KMS-11 (cell line): Measurements from ENCODE around the gene KCTD16.

Experiments used
- H2AFZ ChIP-seq: fragments of 200-600 bp; sonication (generic); 2 replicates; pipeline ENCODE4 v1.6.1; 2016; ENCODE audit warnings: antibody characterized with exemption, mixed run types, low read depth
- H3K27ac ChIP-seq: fragments of 200-600 bp; sonication (generic); 2 replicates; pipeline ENCODE4 v1.6.1; 2016; ENCODE audit warnings: mild to moderate bottlenecking, mixed run types
- H3K27me3 ChIP-seq: fragments of 200-600 bp; sonication (generic); 2 replicates; pipeline ENCODE4 v1.6.1; 2017; ENCODE audit warnings: mild to moderate bottlenecking, low read depth, mixed run types, moderate library complexity; ENCODE audit not compliant: insufficient read depth
- H3K36me3 ChIP-seq: fragments of 200-600 bp; sonication (generic); 2 replicates; pipeline ENCODE4 v1.6.1; 2017; ENCODE audit warnings: mild to moderate bottlenecking, mixed run types; ENCODE audit not compliant: insufficient read depth
- H3K4me1 ChIP-seq: fragments of 200-600 bp; sonication (generic); 2 replicates; pipeline ENCODE4 v1.6.1; 2016; ENCODE audit warnings: mild to moderate bottlenecking, low read depth, mixed run types; ENCODE audit not compliant: poor library complexity, severe bottlenecking
- H3K4me2 ChIP-seq: fragments of 200-600 bp; sonication (generic); 2 replicates; pipeline ENCODE4 v1.7.0; 2016; ENCODE audit warnings: mild to moderate bottlenecking, mixed run types
- H3K4me3 ChIP-seq: fragments of 200-600 bp; sonication (generic); IDR thresholded peaks from 2 replicates; pipeline ENCODE4 v1.6.1; 2017; ENCODE audit warnings: low read depth, low read length, mixed read lengths; ENCODE audit not compliant: insufficient read depth
- H3K79me2 ChIP-seq: fragments of 200-600 bp; sonication (generic); 2 replicates; pipeline ENCODE4 v1.6.1; 2016; ENCODE audit warnings: low read depth, mixed run types; ENCODE audit not compliant: insufficient read depth
- H3K9ac ChIP-seq: fragments of 200-600 bp; sonication (generic); 2 replicates; pipeline ENCODE4 v1.6.1; 2016; ENCODE audit warnings: mild to moderate bottlenecking, mixed run types
- H4K20me1 ChIP-seq: fragments of 200-600 bp; sonication (generic); 2 replicates; pipeline ENCODE4 v1.6.1; 2016; ENCODE audit warnings: mild to moderate bottlenecking, mixed run types; ENCODE audit not compliant: insufficient read depth
- TF ChIP-seq, protein P1 (sequence below): fragments of 200-600 bp; sonication (generic); conservative IDR thresholded peaks from 2 replicates; pipeline ENCODE4 v1.6.1; 2017; ENCODE audit warnings: low read depth, mild to moderate bottlenecking, antibody characterized with exemption, low read length, moderate library complexity, mixed read lengths

The KCTD16 gene

DNA sequence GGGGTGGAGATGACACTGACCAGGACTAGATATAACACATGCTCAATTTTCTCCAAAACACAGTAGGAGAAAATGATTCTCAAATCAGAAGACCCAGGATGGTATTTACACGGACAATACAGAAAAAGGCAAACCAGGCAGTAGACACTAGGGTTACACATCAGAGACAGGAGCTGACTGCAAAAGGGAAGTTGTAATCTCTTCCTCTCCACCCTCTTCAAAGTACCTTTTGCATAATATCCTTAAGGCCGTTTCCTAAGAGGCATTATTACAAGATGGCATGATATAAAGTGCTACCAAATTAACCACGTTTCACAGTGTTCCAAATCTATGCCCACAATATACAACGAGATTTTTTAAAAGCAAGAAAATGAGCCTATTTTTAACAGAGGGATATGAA, 39.4 kb upstream of the KCTD16 start:
- H3K79me2 ChIP-seq: no peaks in the 10 kb centered on the region
- no peaks in the 10 kb centered on the region for H3K4me1 ChIP-seq
- H3K4me2 ChIP-seq: no peak overlapping the region
- H4K20me1 ChIP-seq: no peaks in the 10 kb centered on the region
- no peak overlapping the region for H3K9ac ChIP-seq
- no peak overlapping the region for H3K27ac ChIP-seq
- no peak overlapping the region for H3K4me3 ChIP-seq
- no peak overlapping the region for H2AFZ ChIP-seq
- H3K36me3 ChIP-seq: no peaks in the 10 kb centered on the region
- H3K27me3 ChIP-seq: no peaks in the 10 kb centered on the region
- TF ChIP-seq, protein P1, sequence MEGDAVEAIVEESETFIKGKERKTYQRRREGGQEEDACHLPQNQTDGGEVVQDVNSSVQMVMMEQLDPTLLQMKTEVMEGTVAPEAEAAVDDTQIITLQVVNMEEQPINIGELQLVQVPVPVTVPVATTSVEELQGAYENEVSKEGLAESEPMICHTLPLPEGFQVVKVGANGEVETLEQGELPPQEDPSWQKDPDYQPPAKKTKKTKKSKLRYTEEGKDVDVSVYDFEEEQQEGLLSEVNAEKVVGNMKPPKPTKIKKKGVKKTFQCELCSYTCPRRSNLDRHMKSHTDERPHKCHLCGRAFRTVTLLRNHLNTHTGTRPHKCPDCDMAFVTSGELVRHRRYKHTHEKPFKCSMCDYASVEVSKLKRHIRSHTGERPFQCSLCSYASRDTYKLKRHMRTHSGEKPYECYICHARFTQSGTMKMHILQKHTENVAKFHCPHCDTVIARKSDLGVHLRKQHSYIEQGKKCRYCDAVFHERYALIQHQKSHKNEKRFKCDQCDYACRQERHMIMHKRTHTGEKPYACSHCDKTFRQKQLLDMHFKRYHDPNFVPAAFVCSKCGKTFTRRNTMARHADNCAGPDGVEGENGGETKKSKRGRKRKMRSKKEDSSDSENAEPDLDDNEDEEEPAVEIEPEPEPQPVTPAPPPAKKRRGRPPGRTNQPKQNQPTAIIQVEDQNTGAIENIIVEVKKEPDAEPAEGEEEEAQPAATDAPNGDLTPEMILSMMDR: no peak

DNA sequence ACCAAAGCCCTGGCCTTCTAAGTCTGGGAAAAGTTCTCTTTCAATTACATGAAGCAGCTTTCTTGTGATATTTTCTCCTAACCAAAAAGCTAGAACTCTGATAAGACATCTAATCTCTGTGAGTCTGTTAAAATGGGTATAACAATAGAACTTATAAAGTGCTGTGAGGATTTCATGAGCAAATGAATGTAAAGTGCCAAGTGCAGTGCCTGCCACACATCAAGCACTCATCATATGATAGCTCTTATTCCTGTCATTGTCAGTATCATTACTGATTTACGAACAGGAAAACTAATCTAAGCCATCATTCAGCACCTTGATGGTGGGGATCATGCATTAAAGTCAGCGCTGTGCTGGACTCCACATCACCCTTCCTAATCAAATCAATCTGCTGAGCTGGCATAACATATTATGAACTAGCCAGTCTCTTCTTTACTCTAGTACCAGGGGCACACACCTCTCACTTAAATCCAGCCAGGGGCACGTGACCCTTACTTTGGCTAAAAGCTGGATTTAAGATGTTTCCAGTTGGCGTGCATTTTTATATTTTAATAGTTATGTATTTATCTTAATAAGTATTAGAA, 37.5 kb upstream of the KCTD16 start:
- H2AFZ ChIP-seq: no peak overlapping the region
- no peaks in the 10 kb centered on the region for H3K4me1 ChIP-seq
- no peaks in the 10 kb centered on the region for H3K79me2 ChIP-seq
- H3K36me3 ChIP-seq: no peaks in the 10 kb centered on the region
- no peak overlapping the region for H3K27ac ChIP-seq
- H3K9ac ChIP-seq: no peak overlapping the region
- H3K27me3 ChIP-seq: no peaks in the 10 kb centered on the region
- H3K4me2 ChIP-seq: no peak overlapping the region
- no peak overlapping the region for H3K4me3 ChIP-seq
- no peaks in the 10 kb centered on the region for H4K20me1 ChIP-seq
- TF ChIP-seq, protein P1: no peak

DNA sequence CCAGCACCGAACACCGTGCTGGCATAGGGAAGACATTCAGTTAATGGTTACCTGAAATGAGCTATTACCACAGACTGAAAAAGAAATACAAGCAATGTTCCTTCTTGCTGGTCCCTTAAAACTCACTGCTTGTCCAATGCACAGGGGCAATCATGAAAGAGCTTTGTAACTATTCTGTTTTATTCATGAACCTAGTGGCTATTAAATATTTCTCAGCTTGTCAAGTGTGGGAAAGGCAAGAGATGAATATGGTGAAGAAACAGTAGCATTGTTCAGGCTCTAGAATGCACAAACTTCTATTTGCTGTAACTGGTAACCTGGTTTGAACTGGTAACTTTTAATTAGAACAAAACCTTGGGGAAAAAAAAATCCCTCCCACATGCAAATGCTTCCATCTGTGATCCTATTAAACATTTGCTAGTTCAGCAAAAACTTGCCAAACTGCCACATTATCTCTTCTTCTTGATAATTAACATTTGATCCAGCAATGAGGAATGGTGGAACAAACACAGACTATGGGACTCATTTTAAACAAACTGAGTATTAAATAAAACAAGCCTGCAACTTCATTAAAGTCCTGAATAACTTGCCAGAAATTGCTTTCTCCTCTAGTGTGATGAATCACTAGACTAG, 36.4 kb upstream of the KCTD16 start:
- Histone ChIP-seq H3K27me3 (no peaks in the 10 kb centered on the region), H3K4me1 (no peaks in the 10 kb centered on the region), H3K27ac (no peak overlapping the region), H3K4me2 (no peak overlapping the region), H3K4me3 (no peak overlapping the region), H3K36me3 (no peaks in the 10 kb centered on the region), H3K79me2 (no peaks in the 10 kb centered on the region), H3K9ac (no peak overlapping the region), H4K20me1 (no peaks in the 10 kb centered on the region), H2AFZ (no peak overlapping the region)
- TF ChIP-seq, protein P1: no peak

DNA sequence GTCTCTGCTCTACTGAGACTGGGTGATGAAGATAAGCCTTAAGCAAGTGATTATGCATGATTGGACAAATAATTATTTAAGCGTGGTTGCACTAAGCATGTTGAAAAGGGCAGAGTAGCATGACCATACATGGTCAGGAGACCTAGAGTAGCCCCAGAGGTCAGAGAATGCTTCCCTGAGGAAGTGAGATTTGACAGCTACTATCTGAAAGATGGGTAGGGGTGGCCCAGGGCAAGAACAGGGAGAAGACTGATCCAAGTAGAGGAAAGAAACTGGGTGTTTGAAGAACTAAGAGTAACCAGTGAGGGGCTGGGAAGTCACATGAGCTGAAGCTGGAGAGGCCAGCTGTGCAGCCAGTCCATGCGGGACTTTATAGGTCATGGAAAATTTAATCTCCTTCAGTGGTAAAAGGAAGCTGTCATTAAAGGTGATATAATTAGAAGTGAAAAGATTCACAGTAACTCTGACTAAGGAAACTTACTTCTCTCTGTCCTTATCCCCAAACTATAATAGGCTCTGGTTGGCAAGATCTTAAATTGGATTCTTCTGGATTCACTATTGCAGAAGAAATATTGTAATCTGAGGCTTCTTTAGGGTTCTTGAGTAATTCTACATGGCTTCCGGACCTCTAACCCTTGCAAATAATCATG, 35.4 kb upstream of the KCTD16 start:
- H4K20me1 ChIP-seq: no peaks in the 10 kb centered on the region
- H3K79me2 ChIP-seq: no peaks in the 10 kb centered on the region
- TF ChIP-seq, protein P1: no peak
- H3K4me3 ChIP-seq: no peak overlapping the region
- H3K27me3 ChIP-seq: no peaks in the 10 kb centered on the region
- no peaks in the 10 kb centered on the region for H3K36me3 ChIP-seq
- no peaks in the 10 kb centered on the region for H3K4me1 ChIP-seq
- no peak overlapping the region for H3K9ac ChIP-seq
- H2AFZ ChIP-seq: no peak overlapping the region
- H3K4me2 ChIP-seq: no peak overlapping the region
- H3K27ac ChIP-seq: no peak overlapping the region
